HG03521 (cell line): ENCODE results near the gene PARL.

Source experiments
- ATAC-seq: cut with Tn5 transposase; IDR thresholded peaks from one replicate; pipeline ENCODE4 v1.9.1; 2021; ENCODE audit warnings: mild to moderate bottlenecking, moderate library complexity; ENCODE audit not compliant: unreplicated experiment

PARL gene

GRCh38 chr3:183818041-183818620, 66.5 kb downstream of the PARL start:
- ATAC-seq, result no peak

GRCh38 chr3:183817639-183818038, 67.0 kb downstream of the PARL start:
- ATAC-seq, result no peak

GRCh38 chr3:183816681-183817510, 67.8 kb downstream of the PARL start:
- ATAC-seq, result no peak

- no peak for ATAC-seq
These were observed 68.7 kb downstream of the PARL start for GRCh38 chr3:183815951-183816475.

- ATAC-seq, result no peak
These were observed 69.1 kb downstream of the PARL start for GRCh38 chr3:183815563-183815940.

- ATAC-seq, result no peak
These were observed 70.4 kb downstream of the PARL start for GRCh38 chr3:183814240-183814639.

- no peak for ATAC-seq
These were observed 71.8 kb downstream of the PARL start for GRCh38 chr3:183812761-183813445.

GRCh38 chr3:183811638-183812037, 73.0 kb downstream of the PARL start:
- no peak for ATAC-seq

- ATAC-seq, result no peak
These were observed 73.8 kb downstream of the PARL start for GRCh38 chr3:183810643-183811594.

GRCh38 chr3:183809270-183809669, 75.4 kb downstream of the PARL start:
- no peak for ATAC-seq

- no peak for ATAC-seq
These were observed 76.3 kb downstream of the PARL start for GRCh38 chr3:183808355-183808754.

GRCh38 chr3:183807881-183808280, 76.8 kb downstream of the PARL start:
- ATAC-seq, result no peak

- no peak for ATAC-seq
These were observed 77.4 kb downstream of the PARL start for GRCh38 chr3:183807209-183807728.

- ATAC-seq, result no peak
These were observed 81.7 kb downstream of the PARL start for GRCh38 chr3:183802989-183803388.

- ATAC-seq, result no peak
These were observed 83.1 kb downstream of the PARL start for GRCh38 chr3:183801601-183802000.

- ATAC-seq, result no peak
These were observed 84.3 kb downstream of the PARL start for GRCh38 chr3:183800243-183800863.

GRCh38 chr3:183799461-183799860, 85.2 kb downstream of the PARL start:
- no peak for ATAC-seq

GRCh38 chr3:183797996-183798395, 86.7 kb downstream of the PARL start:
- no peak for ATAC-seq

GRCh38 chr3:183796372-183796771, 88.3 kb downstream of the PARL start:
- ATAC-seq, result no peak

- no peak for ATAC-seq
These were observed 90.2 kb downstream of the PARL start for GRCh38 chr3:183794452-183794851.
